Tibial nerve (tissue), 3 donors: ENCODE results near the gene LRP4.

Experiments
- CTCF ChIP-seq, 5 experiments: fragments of 200-600 bp in 3 of 5; fragments of 450-650 bp in 2 of 5; sonication (generic) in 3 of 5; IDR thresholded peaks; one replicate each; pipeline ENCODE4 v1.5.1; 2016 to 2019; ENCODE audit warnings: antibody characterized with exemption in 5 of 5, mild to moderate bottlenecking in 3 of 5, moderate library complexity in 2 of 5
- POLR2A ChIP-seq, 2 donors: fragments of 450-650 bp; IDR thresholded peaks; one replicate each; pipeline ENCODE4 v1.6.1; 2017; ENCODE audit warnings: antibody characterized with exemption in 2 of 2, mild to moderate bottlenecking in 2 of 2, moderate library complexity in 2 of 2

DNA sequence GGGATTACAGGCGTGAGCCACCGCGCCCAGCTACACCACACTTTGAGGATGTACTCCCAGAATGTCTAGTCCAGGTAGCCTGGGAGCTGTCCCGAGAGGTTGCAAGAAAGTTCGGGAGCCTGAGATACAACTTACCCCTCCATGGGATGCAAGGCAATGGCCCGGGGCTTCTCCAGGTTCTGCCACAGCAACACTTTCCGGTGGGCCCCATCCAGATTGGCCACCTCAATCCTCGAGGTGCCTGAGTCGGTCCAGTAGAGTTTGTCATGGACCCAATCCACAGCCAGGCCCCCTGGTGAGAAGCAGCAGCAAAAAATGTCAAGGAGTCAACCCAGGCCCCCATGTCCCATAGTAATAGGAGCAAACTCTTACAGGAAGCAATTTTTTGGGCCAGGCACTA, 25.5 kb downstream of the LRP4 start:
- TF ChIP-seq POLR2A (IDR thresholded peaks at IDR 0.05) (no peak), CTCF (IDR thresholded peaks at IDR 0.05) (no peak)
